K562 (cell line): Measurements from ENCODE around the gene ZNF837. TPM values are rescaled to one million over a fixed set of nuclear protein-coding genes. Genes with fewer than 3 reads are reported as not detected.

Source experiments
- BRF2 ChIP-seq: IDR thresholded peaks from 3 replicates; pipeline ENCODE4 v1.6.1; 2011; ENCODE audit warnings: borderline replicate concordance, mild to moderate bottlenecking; ENCODE audit not compliant: insufficient read length, insufficient read depth
- GTF2F1 ChIP-seq: IDR thresholded peaks from 2 replicates; pipeline ENCODE4 v1.6.1; 2011; ENCODE audit warnings: low read depth, low read length, improper control_type of control experiment
- JUND ChIP-seq, 2 experiments: IDR thresholded peaks; 2 replicates in 1 of 2; 3 replicates in 1 of 2; pipeline ENCODE4 v1.6.1; 2011; ENCODE audit warnings: borderline replicate concordance in 2 of 2, low read depth in 2 of 2, low read length in 2 of 2, improper control_type of control experiment in 1 of 2, missing biosample characterization in 1 of 2, missing genetic modification characterization in 1 of 2, missing genetic modification reagents in 1 of 2
- MECOM ChIP-seq: fragments of 250-450 bp; sonication (Bioruptor Pico); IDR thresholded peaks from 2 replicates; pipeline ENCODE4 v1.8.0; 2022; ENCODE audit warnings: inconsistent platforms
- POLR2AphosphoS5 ChIP-seq: IDR thresholded peaks from 2 replicates; pipeline ENCODE4 v1.6.1; 2011; ENCODE audit warnings: mild to moderate bottlenecking, low read depth, low read length, moderate library complexity; ENCODE audit not compliant: control insufficient read depth, insufficient read depth
- PREB ChIP-seq: sonication (generic); formaldehyde crosslinking; IDR thresholded peaks from 2 replicates; pipeline ENCODE4 v1.8.1; 2023; ENCODE audit warnings: mild to moderate bottlenecking, missing genetic modification reagents
- TAF1 ChIP-seq: IDR thresholded peaks from 2 replicates; pipeline ENCODE4 v1.6.1; 2011; ENCODE audit warnings: mild to moderate bottlenecking, low read length, moderate library complexity; ENCODE audit not compliant: insufficient read depth, control insufficient read depth, severe bottlenecking; ENCODE audit errors: extremely low read depth
- ZC3H8 ChIP-seq: fragments of 450-650 bp; IDR thresholded peaks from 2 replicates; pipeline ENCODE4 v1.6.1; 2017
- ZFP1 ChIP-seq: fragments of 450-650 bp; formaldehyde crosslinking; IDR thresholded peaks from 2 replicates; pipeline ENCODE4 v1.4.0; 2020; ENCODE audit warnings: mild to moderate bottlenecking, mixed read lengths
- ZNF318 ChIP-seq, 2 experiments: fragments of 450-650 bp; IDR thresholded peaks; 2 replicates each; pipeline ENCODE4 v1.6.1; 2016; ENCODE audit warnings: mild to moderate bottlenecking in 2 of 2, borderline replicate concordance in 1 of 2, low read depth in 1 of 2, moderate library complexity in 1 of 2
- ZNF644 ChIP-seq: fragments of 200-800 bp; sonication (Bioruptor generic); IDR thresholded peaks from 2 replicates; pipeline ENCODE4 v1.6.1; 2016; ENCODE audit warnings: low read depth, missing genetic modification characterization, missing compliant biosample characterization
- ZNF740 ChIP-seq, 3 experiments: fragments of 200-800 bp in 1 of 3; sonication (Bioruptor generic) in 1 of 3; sonication (generic) in 1 of 3; formaldehyde crosslinking in 1 of 3; IDR thresholded peaks; 2 replicates each; pipeline versions ENCODE4 v1.6.1 to v1.8.0; 2016 to 2022; ENCODE audit warnings: mild to moderate bottlenecking in 2 of 3, missing compliant biosample characterization in 2 of 3, missing genetic modification characterization in 2 of 3, missing genetic modification reagents in 1 of 3
- polyA plus RNA-seq, 8 experiments: library from polyadenylated mRNA; depleted of rRNA in 4 of 8; stranded (reverse) in 5 of 8; unstranded in 3 of 8; fragments of >200 nt; fragmentation: Nextera tagmentation in 2 of 8; fragmentation: Illumina TruSeq in 1 of 8; extraction: Ambion mirVana in 2 of 8; extraction: Trizol in 1 of 8; gene quantifications; 2 replicates each; pipeline versions ENCODE4 v1.2.1 to v1.2.3, GENCODE V29; 2011 to 2014; ENCODE audit warnings: inconsistent platforms in 1 of 8, missing spikeins in 1 of 8
- total RNA-seq, 7 experiments: library from RNA; depleted of rRNA in 6 of 7; stranded (reverse); fragments of >200 nt in 6 of 7; fragmentation: Illumina TruSeq in 2 of 7; extraction: Trizol in 2 of 7; gene quantifications; 2 replicates each; pipeline versions ENCODE4 v1.2.1 to v1.2.3, GENCODE V29; 2011 to 2021; ENCODE audit warnings: low replicate concordance in 1 of 7

Gene ZNF837
- total and polyA plus RNA-seq, 9 of the 15 experiments (the other 6 are each of a cell fraction or from before 2014, with no cell fraction given) = 0.11 to 2.1 (median 0.57) TPM; not detected in 4

DNA sequence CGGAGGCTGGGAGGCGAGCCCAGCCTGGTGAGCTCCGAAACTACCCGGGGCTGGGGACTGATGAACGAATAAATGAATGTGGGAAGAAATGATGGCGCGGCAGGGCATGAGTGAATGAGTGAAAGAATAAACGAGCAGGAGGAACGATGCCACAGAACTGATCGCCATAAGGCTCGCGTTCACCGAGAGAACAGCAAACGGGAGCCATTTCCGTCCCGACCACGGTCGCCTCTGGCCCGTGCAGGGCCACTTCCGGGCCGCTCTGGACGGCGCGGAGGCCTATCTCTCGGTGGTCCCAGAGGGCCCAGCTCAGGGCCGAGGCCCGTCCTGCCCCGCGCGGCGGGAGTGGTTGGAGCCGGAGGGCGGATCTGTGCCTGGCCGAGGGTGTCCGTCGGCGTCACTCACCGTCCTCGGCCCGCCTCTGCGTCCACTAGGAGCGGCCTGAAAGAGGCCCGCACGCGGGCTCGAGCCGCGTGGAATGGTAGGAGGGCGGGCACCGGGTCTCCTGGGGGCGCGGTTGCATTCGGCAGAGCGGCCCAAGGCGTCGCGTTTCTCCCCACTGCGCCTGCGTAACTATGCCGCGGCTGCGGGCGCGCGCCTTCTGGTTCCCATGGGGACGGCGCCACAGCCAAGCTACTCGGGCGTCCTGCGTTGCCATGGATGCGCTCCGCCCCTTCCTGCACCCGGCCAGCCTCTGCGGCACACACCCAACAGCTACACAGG lies 18.4 kb downstream of the ZNF837 start, which contains the start of gene ZNF497 (continued):
- TF ChIP-seq JUND (IDR thresholded peaks at IDR 0.05; ENCODE audit: borderline replicate concordance, low read depth, low read length) = no peak; the same call in 1 of the 2 replicates
- no peak; the same call in 2 of the 3 replicates for TF ChIP-seq JUND (tag; IDR thresholded peaks at IDR 0.05; ENCODE audit: borderline replicate concordance, low read depth, low read length)
- TF ChIP-seq PREB (CRISPR knock-in tag) = no peak
- TF ChIP-seq TAF1 = peak; percentile 91
- no peak for TF ChIP-seq ZNF740 (CRISPR knock-in tag; IDR thresholded peaks at IDR 0.05)
- no peak; a peak in 1 of 4 replicates for TF ChIP-seq ZNF740 (tag; IDR thresholded peaks at IDR 0.05)
- no peak for TF ChIP-seq ZC3H8
- no peak for TF ChIP-seq ZNF644 (tag)
- no peak for TF ChIP-seq ZNF318 (IDR thresholded peaks at IDR 0.05; ENCODE audit: borderline replicate concordance in 1 of 2, low read depth in 1 of 2)
- peak; percentile 51; the same call in 1 of the 2 replicates for TF ChIP-seq GTF2F1
- no peak for TF ChIP-seq BRF2
- no peak for TF ChIP-seq MECOM (CRISPR knock-in tag)
- no peak for TF ChIP-seq ZFP1
- peak; percentile 83 for TF ChIP-seq POLR2AphosphoS5
